Sigmoid colon (tissue), 7 donors: ENCODE results near the gene ETS2. TPM values are rescaled to one million over a fixed set of nuclear protein-coding genes. Genes with fewer than 3 reads are reported as not detected.

ENCODE experiments used
- DNase-seq: peaks from one replicate; pipeline ENCODE4 v3.0.0-alpha.2; 2019
- H3K27ac ChIP-seq, 4 donors: fragments of 200-600 bp; sonication (generic); one replicate each; pipeline ENCODE4 v1.5.1; 2016 to 2019; ENCODE audit warnings: mild to moderate bottlenecking in 1 of 4
- H3K27me3 ChIP-seq, 3 donors: fragments of 200-600 bp; sonication (generic); one replicate each; pipeline ENCODE4 v1.5.1; 2019; ENCODE audit warnings: mild to moderate bottlenecking in 1 of 3
- H3K36me3 ChIP-seq, 4 donors: fragments of 200-600 bp; sonication (generic); one replicate each; pipeline ENCODE4 v1.5.1; 2016 to 2019
- H3K4me1 ChIP-seq, 4 donors: fragments of 200-600 bp; sonication (generic); one replicate each; pipeline ENCODE4 v1.5.1; 2017 to 2019
- H3K4me3 ChIP-seq, 4 donors: fragments of 200-600 bp; sonication (generic); one replicate each; pipeline ENCODE4 v1.5.1; 2017 to 2019; ENCODE audit warnings: mild to moderate bottlenecking in 2 of 4, moderate library complexity in 1 of 4
- H3K9me3 ChIP-seq, 4 donors: fragments of 200-600 bp in 3 of 4; sonication (generic) in 3 of 4; one replicate each; pipeline versions ENCODE4 v1.5.1 to v1.6.1; 2013 to 2019
- EP300 ChIP-seq, 4 donors: sonication (generic); formaldehyde crosslinking; IDR thresholded peaks; one replicate each; pipeline ENCODE4 v1.6.1; 2017; ENCODE audit warnings: antibody characterized with exemption in 4 of 4
- POLR2A ChIP-seq, 2 donors: fragments of 450-650 bp; IDR thresholded peaks; one replicate each; pipeline ENCODE4 v1.6.1; 2016; ENCODE audit warnings: antibody characterized with exemption in 2 of 2, mild to moderate bottlenecking in 2 of 2, moderate library complexity in 2 of 2
- POLR2AphosphoS5 ChIP-seq, 4 donors: sonication (generic); formaldehyde crosslinking; IDR thresholded peaks; one replicate each; pipeline ENCODE4 v1.6.1; 2017; ENCODE audit warnings: antibody characterized with exemption in 4 of 4
- WGBS, 2 donors: extraction: QIAGEN DNeasy Blood & Tissue Kit; methylation state at CpG; one replicate each; pipeline ENCODE4 v1.1.7; 2013; 5-methylcytosine and 5-hydroxymethylcytosine counted together
- intact Hi-C: fragments of 100-400 bp; cut with DNase I; formaldehyde crosslinking; loops from one replicate; pipeline ENCODE4 v1.15.1; 2023
- polyA plus RNA-seq, 3 donors: library from polyadenylated mRNA; stranded (reverse); fragments of 200-250 nt; gene quantifications; one replicate each; pipeline ENCODE4 v1.2.3, GENCODE V29; 2013
- total RNA-seq, 4 donors: library from RNA; depleted of rRNA; stranded (reverse); fragments of >200 nt; gene quantifications; one replicate each; pipeline ENCODE4 v1.1.0, GENCODE V29; 2016
- TF ChIP-seq, protein P1 (sequence below), 4 experiments: fragments of 450-650 bp in 3 of 4; fragments of 200-600 bp in 1 of 4; IDR thresholded peaks; one replicate each; pipeline ENCODE4 v1.5.1; 2016 to 2019; ENCODE audit warnings: antibody characterized with exemption in 4 of 4, mild to moderate bottlenecking in 3 of 4, moderate library complexity in 2 of 4
- donor health status: healthy with polysubstance abuse.
- donor health status: Bipolar disorder and iron deficiency.
- donor health status: healthy.

ETS2 gene
- total and polyA plus RNA-seq, 7 donors: 32.1 to 133 (median 49.2) TPM

DNA sequence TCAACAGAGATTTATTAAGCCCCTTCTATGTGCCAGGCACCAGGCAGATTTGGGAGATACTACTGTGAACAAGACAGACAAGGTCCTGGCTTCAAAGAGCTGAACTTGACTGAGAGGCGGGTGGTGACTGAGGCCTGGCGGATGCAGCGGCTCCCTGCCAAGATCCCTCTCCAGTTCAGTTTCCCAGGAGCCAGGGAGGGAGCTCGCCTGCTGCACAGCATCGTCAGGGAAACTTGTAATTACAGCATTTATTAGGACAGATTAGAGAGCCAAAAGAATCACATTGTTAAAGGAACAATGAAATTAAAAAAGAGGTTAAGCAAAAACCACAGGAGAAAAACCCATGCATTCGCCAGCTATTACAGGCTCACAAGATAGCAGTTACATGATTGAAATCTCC is 55.3 kb downstream of the ETS2 start:
- H3K27ac ChIP-seq: no peak overlapping the region
- H3K27me3 ChIP-seq: no peaks in the 10 kb centered on the region
- H3K36me3 ChIP-seq: no peaks in the 10 kb centered on the region
- H3K9me3 ChIP-seq: no peaks in the 10 kb centered on the region
- 77 to 88% methylated on average over 6 of the region's 6 CpGs for WGBS, 2 donors
- intact Hi-C loops: no loop called here
- DNase-seq: no peak
- TF ChIP-seq, protein P1, sequence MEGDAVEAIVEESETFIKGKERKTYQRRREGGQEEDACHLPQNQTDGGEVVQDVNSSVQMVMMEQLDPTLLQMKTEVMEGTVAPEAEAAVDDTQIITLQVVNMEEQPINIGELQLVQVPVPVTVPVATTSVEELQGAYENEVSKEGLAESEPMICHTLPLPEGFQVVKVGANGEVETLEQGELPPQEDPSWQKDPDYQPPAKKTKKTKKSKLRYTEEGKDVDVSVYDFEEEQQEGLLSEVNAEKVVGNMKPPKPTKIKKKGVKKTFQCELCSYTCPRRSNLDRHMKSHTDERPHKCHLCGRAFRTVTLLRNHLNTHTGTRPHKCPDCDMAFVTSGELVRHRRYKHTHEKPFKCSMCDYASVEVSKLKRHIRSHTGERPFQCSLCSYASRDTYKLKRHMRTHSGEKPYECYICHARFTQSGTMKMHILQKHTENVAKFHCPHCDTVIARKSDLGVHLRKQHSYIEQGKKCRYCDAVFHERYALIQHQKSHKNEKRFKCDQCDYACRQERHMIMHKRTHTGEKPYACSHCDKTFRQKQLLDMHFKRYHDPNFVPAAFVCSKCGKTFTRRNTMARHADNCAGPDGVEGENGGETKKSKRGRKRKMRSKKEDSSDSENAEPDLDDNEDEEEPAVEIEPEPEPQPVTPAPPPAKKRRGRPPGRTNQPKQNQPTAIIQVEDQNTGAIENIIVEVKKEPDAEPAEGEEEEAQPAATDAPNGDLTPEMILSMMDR (IDR thresholded peaks at IDR 0.05): no peak
- H3K4me1 ChIP-seq: no peaks in the 10 kb centered on the region
- no peak overlapping the region for H3K4me3 ChIP-seq

DNA sequence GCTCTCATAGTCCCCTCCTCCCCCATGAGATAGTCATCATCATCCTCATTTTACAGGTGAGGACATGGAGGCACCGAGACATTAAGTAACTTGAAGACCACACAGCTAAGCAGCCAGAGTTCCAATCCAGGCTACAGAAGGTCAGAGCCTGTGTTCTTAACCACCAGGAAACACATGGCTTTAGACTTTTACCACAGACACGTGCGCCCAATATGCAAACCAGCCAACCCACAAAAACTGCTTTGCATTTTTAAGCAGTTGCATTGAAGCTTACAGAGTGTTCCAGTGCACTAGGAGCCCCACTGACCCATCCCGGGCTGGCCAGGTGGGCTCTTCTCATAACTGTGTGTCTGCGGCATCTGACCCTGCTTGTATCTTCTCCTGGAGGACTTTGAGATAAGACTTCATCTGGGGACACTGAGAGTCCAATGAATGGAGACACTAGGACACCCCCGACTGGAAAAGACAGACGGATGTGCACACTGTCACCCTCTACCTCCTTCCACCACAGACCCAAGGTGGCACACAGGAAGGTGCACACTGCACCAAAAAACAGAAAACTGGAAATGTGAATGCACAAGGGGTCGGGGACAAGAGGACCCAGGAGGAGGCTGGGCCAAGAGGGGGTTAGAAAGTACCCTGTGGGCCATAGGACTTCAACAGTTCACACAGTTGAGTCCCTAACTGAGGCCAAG is 56.4 kb downstream of the ETS2 start:
- Histone ChIP-seq H3K27me3 (no peaks in the 10 kb centered on the region), H3K4me3 (no peak overlapping the region), H3K9me3 (no peaks in the 10 kb centered on the region), H3K36me3 (no peaks in the 10 kb centered on the region), H3K27ac (no peak overlapping the region), H3K4me1 (no peaks in the 10 kb centered on the region)
- 52 to 79% methylated on average over 8 of the region's 8 CpGs for WGBS, 2 donors
- intact Hi-C loops: no loop called here
- TF ChIP-seq POLR2A (IDR thresholded peaks at IDR 0.05) (no peak), EP300 (IDR thresholded peaks at IDR 0.05) (no peak), POLR2AphosphoS5 (IDR thresholded peaks at IDR 0.05) (no peak)
- TF ChIP-seq, protein P1 (IDR thresholded peaks at IDR 0.05): no peak
- no peak for DNase-seq

DNA sequence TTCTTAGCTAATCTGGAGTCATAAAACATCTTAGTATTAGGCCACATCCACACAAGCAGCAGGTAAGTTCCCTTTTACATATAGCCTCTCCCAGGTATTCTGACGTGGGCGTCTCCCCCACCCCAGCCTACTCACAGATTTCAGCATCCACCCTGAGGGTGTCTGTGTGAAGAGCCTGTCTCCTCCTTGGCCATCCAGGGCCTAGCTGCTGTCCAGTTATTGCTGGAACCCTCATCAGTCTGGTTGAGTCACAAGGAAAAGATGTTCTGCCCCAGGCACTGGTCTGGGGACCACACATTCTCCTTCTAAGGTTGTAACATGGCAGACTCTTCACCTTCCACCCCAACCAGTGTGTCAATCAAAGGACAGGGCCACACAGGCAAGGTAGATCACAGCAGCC is 57.6 kb downstream of the ETS2 start:
- intact Hi-C loops: no loop called here
- H3K27me3 ChIP-seq: no peaks in the 10 kb centered on the region
- H3K4me3 ChIP-seq: no peak overlapping the region
- DNase-seq: no peak
- no peaks in the 10 kb centered on the region for H3K36me3 ChIP-seq
- H3K4me1 ChIP-seq: no peaks in the 10 kb centered on the region
- H3K9me3 ChIP-seq: no peaks in the 10 kb centered on the region
- no peak overlapping the region for H3K27ac ChIP-seq
- WGBS, 2 donors: 95 to 96% methylated on average over 2 of the region's 2 CpGs
- TF ChIP-seq POLR2A (IDR thresholded peaks at IDR 0.05) (no peak), EP300 (IDR thresholded peaks at IDR 0.05) (no peak), POLR2AphosphoS5 (IDR thresholded peaks at IDR 0.05) (no peak)
- TF ChIP-seq, protein P1 (IDR thresholded peaks at IDR 0.05): no peak

DNA sequence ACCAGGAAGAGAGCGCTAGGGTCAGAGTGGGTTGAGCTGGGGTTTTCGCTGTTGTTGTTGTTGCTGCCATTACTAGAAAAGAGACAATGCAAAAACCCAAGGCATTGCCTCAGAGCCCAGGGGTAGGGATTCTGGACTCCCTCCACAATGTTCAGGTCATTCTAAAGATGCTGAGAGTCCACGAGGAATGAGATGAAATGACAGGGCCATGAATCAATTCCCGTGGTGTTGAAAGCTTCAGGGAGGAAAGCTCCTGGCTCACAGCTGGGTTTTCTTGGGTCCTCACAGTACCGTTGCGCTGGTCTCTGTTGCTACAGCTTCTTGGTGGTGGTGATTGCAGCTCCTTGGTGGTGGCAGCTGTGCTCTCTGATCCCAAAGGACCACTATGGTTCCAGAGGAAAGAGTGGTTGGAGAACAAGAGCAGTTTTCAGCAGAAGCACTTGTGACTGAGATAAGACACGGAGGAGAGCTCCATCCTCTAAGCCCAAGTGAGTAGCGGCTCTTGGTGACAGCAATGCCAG is 58.2 kb downstream of the ETS2 start:
- no peaks in the 10 kb centered on the region for H3K4me1 ChIP-seq
- no peaks in the 10 kb centered on the region for H3K36me3 ChIP-seq
- 85 to 87% methylated on average over 8 of the region's 8 CpGs for WGBS, 2 donors
- DNase-seq: no peak
- no peaks in the 10 kb centered on the region for H3K9me3 ChIP-seq
- no peak overlapping the region for H3K27ac ChIP-seq
- no peaks in the 10 kb centered on the region for H3K27me3 ChIP-seq
- H3K4me3 ChIP-seq: no peak overlapping the region
- TF ChIP-seq, protein P1 (IDR thresholded peaks at IDR 0.05): no peak
- no peak for TF ChIP-seq EP300 (IDR thresholded peaks at IDR 0.05)
- no peak for TF ChIP-seq POLR2A (IDR thresholded peaks at IDR 0.05)
- TF ChIP-seq POLR2AphosphoS5 (IDR thresholded peaks at IDR 0.05): no peak
- intact Hi-C loops: no loop called here

DNA sequence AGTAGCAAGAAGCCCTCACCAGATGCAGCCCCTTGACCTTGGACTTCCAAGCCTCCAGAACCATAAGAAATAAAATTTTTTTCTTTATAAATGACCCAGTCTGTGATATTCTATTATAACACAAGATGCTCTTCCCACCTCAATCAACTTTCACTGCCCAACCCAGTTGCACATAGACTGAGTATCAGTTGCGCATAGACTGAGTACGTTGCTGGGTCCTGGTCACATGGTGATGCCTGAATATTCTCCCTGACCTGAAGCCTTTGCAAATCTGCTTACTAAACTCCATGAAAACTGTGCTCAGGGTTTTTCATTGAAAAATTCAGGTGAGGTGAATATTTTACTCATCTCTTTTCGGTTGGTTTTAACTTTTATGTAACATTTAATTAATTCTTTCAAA is 59.2 kb downstream of the ETS2 start:
- no peaks in the 10 kb centered on the region for H3K27me3 ChIP-seq
- no peaks in the 10 kb centered on the region for H3K36me3 ChIP-seq
- no peak overlapping the region for H3K4me3 ChIP-seq
- H3K9me3 ChIP-seq: no peaks in the 10 kb centered on the region
- H3K4me1 ChIP-seq: no peaks in the 10 kb centered on the region
- no peak overlapping the region for H3K27ac ChIP-seq
- TF ChIP-seq, protein P1 (IDR thresholded peaks at IDR 0.05): no peak
- no peak for TF ChIP-seq POLR2AphosphoS5 (IDR thresholded peaks at IDR 0.05)
- TF ChIP-seq EP300 (IDR thresholded peaks at IDR 0.05): no peak
- no peak for TF ChIP-seq POLR2A (IDR thresholded peaks at IDR 0.05)
- 61 to 75% methylated on average over 3 of the region's 3 CpGs for WGBS, 2 donors
- DNase-seq: no peak
- intact Hi-C loops: no loop called here
